Pancreas (tissue), 10 donors: ENCODE data around the gene ATP6AP1. TPM values are rescaled to one million over a fixed set of nuclear protein-coding genes. Genes with fewer than 3 reads are reported as not detected.
"Not testable (repeated sequence)": the region's sequence is repeated elsewhere in the genome, so short reads cannot be mapped to it uniquely, and the experiment has no call there.

Experiments used
- ATAC-seq, 4 donors: fragments of 200-7000 bp; cut with Tn5 transposase; one replicate each; pipeline versions ENCODE4 v1.8.0 to v1.9.1; 2020; ENCODE audit warnings: mild to moderate bottlenecking in 4 of 4, moderate library complexity in 4 of 4
- DNase-seq, 6 donors: peaks; one replicate each; pipeline ENCODE4 v3.0.0-alpha.2; 2020
- FAIRE-seq: peaks from 2 replicates; lab custom pipeline; 2012; peaks lifted over from hg19 to GRCh38; lab: Jason Lieb, UNC
- H3K27ac ChIP-seq, 4 donors: fragments of 200-600 bp; sonication (generic); 1 replicate in 3 of 4; 2 replicates in 1 of 4; pipeline versions ENCODE4 v1.5.0 to v1.8.0; 2020
- H3K27me3 ChIP-seq, 4 donors: fragments of 200-600 bp; one replicate each; pipeline ENCODE4 v1.8.0; 2021
- H3K36me3 ChIP-seq, 3 donors: fragments of 200-600 bp; sonication (generic) in 1 of 3; one replicate each; pipeline versions ENCODE4 v1.5.0 to v1.8.0; 2020 to 2021
- H3K4me1 ChIP-seq, 3 donors: fragments of 200-600 bp; one replicate each; pipeline ENCODE4 v1.8.0; 2021
- H3K4me3 ChIP-seq, 4 donors: fragments of 200-600 bp; sonication (generic) in 2 of 4; one replicate each; pipeline versions ENCODE4 v1.5.0 to v1.8.0; 2020 to 2021
- H3K9me3 ChIP-seq, 4 donors: fragments of 200-600 bp; one replicate each; pipeline ENCODE4 v1.8.0; 2021
- WGBS, 2 donors: extraction: QIAGEN DNeasy Blood & Tissue Kit; methylation state at CpG; one replicate each; pipeline ENCODE4 v1.1.7; 2013; 5-methylcytosine and 5-hydroxymethylcytosine counted together
- intact Hi-C, 3 donors: fragments of 100-400 bp; cut with DNase I; formaldehyde crosslinking; loops; one replicate each; pipeline versions ENCODE4 v1.11.1 to v1.14.2; 2022
- polyA plus RNA-seq, 2 donors: library from polyadenylated mRNA; stranded (reverse); fragments of 200-250 nt; gene quantifications; one replicate each; pipeline ENCODE4 v1.2.3, GENCODE V29; 2013
- total RNA-seq, 6 donors: library from RNA; stranded (reverse); fragmentation: NEBNext Ultra II Directional in 4 of 6; extraction: Animal tissue kit (Norgen Biotek cat#: 25700) in 4 of 6; gene quantifications; one replicate each; pipeline versions ENCODE4 v1.2.1 to v1.2.4, GENCODE V29; 2021 to 2023
- TF ChIP-seq, protein P1 (sequence below), 4 donors: fragments of 200-600 bp; sonication (generic) in 3 of 4; IDR thresholded peaks; one replicate each; pipeline versions ENCODE4 v1.5.0 to v1.8.0; 2021; ENCODE audit warnings: antibody characterized with exemption in 4 of 4
- donor health status: healthy with polysubstance abuse.
- donor health status: DM: no; HTN: no; CAD: no; lungs with moderate emphysema.
- donor health status: DM: no; HTN: no; CAD: no.
- donor health status: control.
- donor health status: control.
- donor health status: Bipolar disorder and iron deficiency.
- donor health status: DM: yes; HTN: yes; CAD: no.
- donor health status: DM: no; HTN: no; CAD: no.
- donor health status: DM: no; HTN: no; CAD: no.
- donor health status: DM: yes; HTN: yes; CAD: no.

ATP6AP1 gene
- total and polyA plus RNA-seq, 8 donors = 27.8 to 82.4 (median 37.7) TPM

- Histone ChIP-seq H3K9me3 (no peaks in the 10 kb centered on the region), H3K27ac (peak within 1 kb of the TSS; percentile 95 to 98 (median 96)), H3K36me3 (peaks cover 0 to 9% (median 4%) of the 10 kb centered on the region in 3 donors), H3K4me3 (peak within 1 kb of the TSS; percentile 44 to 68 (median 52)), H3K4me1 (no peaks in the 10 kb centered on the region), H3K27me3 (no peaks in the 10 kb centered on the region)
- TF ChIP-seq, protein P1, sequence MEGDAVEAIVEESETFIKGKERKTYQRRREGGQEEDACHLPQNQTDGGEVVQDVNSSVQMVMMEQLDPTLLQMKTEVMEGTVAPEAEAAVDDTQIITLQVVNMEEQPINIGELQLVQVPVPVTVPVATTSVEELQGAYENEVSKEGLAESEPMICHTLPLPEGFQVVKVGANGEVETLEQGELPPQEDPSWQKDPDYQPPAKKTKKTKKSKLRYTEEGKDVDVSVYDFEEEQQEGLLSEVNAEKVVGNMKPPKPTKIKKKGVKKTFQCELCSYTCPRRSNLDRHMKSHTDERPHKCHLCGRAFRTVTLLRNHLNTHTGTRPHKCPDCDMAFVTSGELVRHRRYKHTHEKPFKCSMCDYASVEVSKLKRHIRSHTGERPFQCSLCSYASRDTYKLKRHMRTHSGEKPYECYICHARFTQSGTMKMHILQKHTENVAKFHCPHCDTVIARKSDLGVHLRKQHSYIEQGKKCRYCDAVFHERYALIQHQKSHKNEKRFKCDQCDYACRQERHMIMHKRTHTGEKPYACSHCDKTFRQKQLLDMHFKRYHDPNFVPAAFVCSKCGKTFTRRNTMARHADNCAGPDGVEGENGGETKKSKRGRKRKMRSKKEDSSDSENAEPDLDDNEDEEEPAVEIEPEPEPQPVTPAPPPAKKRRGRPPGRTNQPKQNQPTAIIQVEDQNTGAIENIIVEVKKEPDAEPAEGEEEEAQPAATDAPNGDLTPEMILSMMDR (IDR thresholded peaks at IDR 0.05) = no peak
- FAIRE-seq (no peak), ATAC-seq (peak; percentile 79 to 90 (median 82)), DNase-seq (peak; percentile 93 to 99 (median 96))
- intact Hi-C loops = no loop called here
- 0 to 38% methylated on average over 69 of the region's 69 CpGs for WGBS, 2 donors
Measured at GRCh38 chrX:154397888-154398667, 30.4 kb upstream of the ATP6AP1 start, which contains the start of gene RPL10. TSS of gene RPL10 (plus strand) at chrX:154398377. CDS start at chrX:154398520, 143 bp downstream.

GRCh38 chrX:154398668-154399526 lies 29.6 kb upstream of the ATP6AP1 start:
- H3K4me1 ChIP-seq = no peaks in the 10 kb centered on the region
- intact Hi-C loops = no loop called here
- peak overlapping the region; percentile 44 to 68 (median 52) for H3K4me3 ChIP-seq
- FAIRE-seq (no peak), DNase-seq (peak; percentile 78 to 92 (median 86)), ATAC-seq (peak; percentile 36 to 71 (median 62))
- H3K36me3 ChIP-seq = peaks cover 0 to 9% (median 4%) of the 10 kb centered on the region in 3 donors
- TF ChIP-seq, protein P1 (IDR thresholded peaks at IDR 0.05) = peak; percentile 56 to 74 (median 64)
- 1 to 30% methylated on average over 49 of the region's 49 CpGs for WGBS, 2 donors
- H3K9me3 ChIP-seq = no peaks in the 10 kb centered on the region
- peak overlapping the region; percentile 95 to 98 (median 96) for H3K27ac ChIP-seq
- H3K27me3 ChIP-seq = no peaks in the 10 kb centered on the region

DNA sequence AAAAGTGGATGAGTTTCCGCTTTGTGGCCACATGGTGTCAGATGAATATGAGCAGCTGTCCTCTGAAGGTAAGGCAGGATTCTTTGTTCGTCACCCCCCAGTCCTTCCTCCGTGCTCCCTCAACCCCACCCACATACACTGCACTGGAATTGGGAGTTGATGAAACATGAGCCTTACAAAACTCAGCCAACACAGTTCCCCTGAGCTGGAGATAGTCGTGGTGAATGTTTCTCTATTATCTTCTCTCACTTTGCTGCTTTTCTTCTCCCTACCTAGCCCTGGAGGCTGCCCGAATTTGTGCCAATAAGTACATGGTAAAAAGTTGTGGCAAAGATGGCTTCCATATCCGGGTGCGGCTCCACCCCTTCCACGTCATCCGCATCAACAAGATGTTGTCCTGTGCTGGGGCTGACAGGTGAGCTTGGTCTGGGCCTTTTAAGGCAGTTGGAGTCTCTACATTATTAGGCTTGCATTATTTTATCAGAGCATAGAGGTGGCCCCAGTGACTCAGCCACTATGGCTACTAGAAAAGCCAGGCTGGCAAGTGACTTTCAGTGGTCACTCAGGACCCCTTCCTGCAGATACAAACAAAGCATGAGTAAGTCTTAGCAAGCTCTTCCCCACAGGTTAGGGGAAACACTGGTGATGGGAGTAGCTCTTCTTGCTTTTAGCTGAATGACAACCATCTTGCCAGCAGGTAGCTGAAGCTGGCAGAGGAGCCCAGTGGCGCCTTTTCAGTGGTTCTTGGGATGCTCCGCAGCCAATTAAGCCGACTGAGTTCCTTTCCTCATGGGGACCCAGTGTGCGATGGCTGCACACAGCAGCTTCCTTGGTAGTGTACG lies 28.7 kb upstream of the ATP6AP1 start:
- Histone ChIP-seq H3K27me3 (no peaks in the 10 kb centered on the region), H3K4me1 (no peaks in the 10 kb centered on the region), H3K36me3 (peaks cover 0 to 9% (median 4%) of the 10 kb centered on the region in 3 donors), H3K9me3 (no peaks in the 10 kb centered on the region), H3K27ac (peak overlapping the region; percentile 95 to 98 (median 96)), H3K4me3 (peak overlapping the region; percentile 44 to 68 (median 52))
- DNase-seq = peak in 1 of 6 donors; percentile 19
- no peak for FAIRE-seq
- intact Hi-C loops = no loop called here
- TF ChIP-seq, protein P1 (IDR thresholded peaks at IDR 0.05) = no peak
- whole genome bisulfite sequencing, 2 donors = 21 to 50% methylated on average over 14 of the region's 14 CpGs
- ATAC-seq = no peak

DNA sequence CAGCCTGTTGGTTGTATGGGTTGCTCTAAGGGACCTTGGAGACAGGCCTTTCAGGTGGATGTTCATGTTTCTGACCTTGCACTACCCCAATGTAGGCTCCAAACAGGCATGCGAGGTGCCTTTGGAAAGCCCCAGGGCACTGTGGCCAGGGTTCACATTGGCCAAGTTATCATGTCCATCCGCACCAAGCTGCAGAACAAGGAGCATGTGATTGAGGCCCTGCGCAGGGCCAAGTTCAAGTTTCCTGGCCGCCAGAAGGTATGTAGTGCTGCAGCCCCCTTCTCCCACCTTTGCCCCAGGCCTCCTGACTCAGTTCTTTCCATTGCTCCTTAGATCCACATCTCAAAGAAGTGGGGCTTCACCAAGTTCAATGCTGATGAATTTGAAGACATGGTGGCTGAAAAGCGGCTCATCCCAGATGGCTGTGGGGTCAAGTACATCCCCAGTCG lies 28.1 kb upstream of the ATP6AP1 start:
- intact Hi-C loops, H3K9me3 ChIP-seq, ATAC-seq, H3K27me3 ChIP-seq, H3K27ac ChIP-seq, DNase-seq, H3K36me3 ChIP-seq, FAIRE-seq, H3K4me1 ChIP-seq: not testable (repeated sequence)
- WGBS, 2 donors = 51 to 58% methylated on average over 6 of the region's 6 CpGs
- H3K4me3 ChIP-seq = peak overlapping the region; percentile 5 to 68 (median 52)
